IgD-negative memory B cell (primary cell): ENCODE data around the gene SLC28A3. TPM values are rescaled to one million over a fixed set of nuclear protein-coding genes. Genes with fewer than 3 reads are reported as not detected.

ENCODE experiments used
- H3K27ac Mint-ChIP-seq, 3 donors: one replicate each; pipeline ENCODE4 v1.8.0; 2020 to 2022; ENCODE audit warnings: mild to moderate bottlenecking in 3 of 3, mixed read lengths in 3 of 3, moderate library complexity in 1 of 3
- H3K27me3 Mint-ChIP-seq: one replicate; pipeline ENCODE4 v1.8.0; 2021; ENCODE audit warnings: mixed read lengths
- H3K36me3 Mint-ChIP-seq: one replicate; pipeline ENCODE4 v1.8.0; 2020; ENCODE audit warnings: mild to moderate bottlenecking, mixed read lengths
- H3K4me1 Mint-ChIP-seq, 3 donors: one replicate each; pipeline ENCODE4 v1.8.0; 2020 to 2022; ENCODE audit warnings: mixed read lengths in 3 of 3, mild to moderate bottlenecking in 1 of 3
- H3K4me3 Mint-ChIP-seq, 4 donors: one replicate each; pipeline ENCODE4 v1.8.0; 2020 to 2022; ENCODE audit warnings: mild to moderate bottlenecking in 4 of 4, mixed read lengths in 4 of 4, moderate library complexity in 3 of 4
- H3K9me3 Mint-ChIP-seq, 3 donors: one replicate each; pipeline ENCODE4 v1.8.0; 2020 to 2021; ENCODE audit warnings: mixed read lengths in 3 of 3, mild to moderate bottlenecking in 1 of 3
- polyA plus RNA-seq: library from polyadenylated mRNA; unstranded; fragments of 300-500 nt; fragmentation: Illumina TruSeq; gene quantifications from one replicate; pipeline ENCODE4 v1.2.3, GENCODE V29; 2021

SLC28A3 gene
- polyA plus RNA-seq, 1 donor from 2014 or later, result not detected

DNA sequence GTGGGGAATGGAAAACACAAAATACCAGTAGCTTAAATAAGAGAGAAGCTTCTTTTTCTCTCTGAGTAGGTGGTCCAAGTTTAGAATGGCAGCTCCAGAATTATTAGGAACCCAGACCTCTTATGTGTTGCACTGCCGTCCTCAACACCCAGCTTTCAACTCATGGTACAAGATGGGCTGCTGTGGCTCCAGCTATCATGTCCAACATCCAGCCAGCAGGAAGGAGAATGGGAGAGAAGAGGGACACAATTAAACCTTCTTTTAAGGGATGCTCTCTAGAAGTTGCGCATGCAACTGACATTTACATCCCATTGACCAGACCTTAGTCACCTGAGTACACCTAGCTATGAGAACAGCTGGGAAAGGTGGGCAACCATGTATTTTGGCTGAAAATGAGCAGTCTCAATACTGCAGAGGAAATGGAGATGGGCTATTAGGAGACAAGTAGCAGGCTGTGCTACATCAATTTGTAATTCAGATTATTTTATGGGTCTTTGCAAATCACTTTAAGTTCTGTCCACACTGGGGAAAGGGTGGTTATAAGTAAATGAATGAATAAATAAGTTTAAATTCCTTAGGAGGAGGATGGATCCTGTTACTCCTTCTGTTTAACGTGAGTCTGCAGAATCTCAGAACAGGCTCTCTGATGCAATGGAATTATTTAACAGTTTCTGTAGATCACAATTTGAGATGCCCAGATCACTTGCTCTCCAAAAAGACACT is 76.1 kb downstream of the SLC28A3 start:
- no peaks in the 10 kb centered on the region for H3K9me3 Mint-ChIP-seq
- H3K36me3 Mint-ChIP-seq, result no peaks in the 10 kb centered on the region
- no peak overlapping the region for H3K27ac Mint-ChIP-seq
- no peak overlapping the region for H3K4me3 Mint-ChIP-seq
- H3K27me3 Mint-ChIP-seq, result peaks cover 14% of the 10 kb centered on the region
- H3K4me1 Mint-ChIP-seq, result peaks cover 0 to 9% (median 3%) of the 10 kb centered on the region in 3 donors

DNA sequence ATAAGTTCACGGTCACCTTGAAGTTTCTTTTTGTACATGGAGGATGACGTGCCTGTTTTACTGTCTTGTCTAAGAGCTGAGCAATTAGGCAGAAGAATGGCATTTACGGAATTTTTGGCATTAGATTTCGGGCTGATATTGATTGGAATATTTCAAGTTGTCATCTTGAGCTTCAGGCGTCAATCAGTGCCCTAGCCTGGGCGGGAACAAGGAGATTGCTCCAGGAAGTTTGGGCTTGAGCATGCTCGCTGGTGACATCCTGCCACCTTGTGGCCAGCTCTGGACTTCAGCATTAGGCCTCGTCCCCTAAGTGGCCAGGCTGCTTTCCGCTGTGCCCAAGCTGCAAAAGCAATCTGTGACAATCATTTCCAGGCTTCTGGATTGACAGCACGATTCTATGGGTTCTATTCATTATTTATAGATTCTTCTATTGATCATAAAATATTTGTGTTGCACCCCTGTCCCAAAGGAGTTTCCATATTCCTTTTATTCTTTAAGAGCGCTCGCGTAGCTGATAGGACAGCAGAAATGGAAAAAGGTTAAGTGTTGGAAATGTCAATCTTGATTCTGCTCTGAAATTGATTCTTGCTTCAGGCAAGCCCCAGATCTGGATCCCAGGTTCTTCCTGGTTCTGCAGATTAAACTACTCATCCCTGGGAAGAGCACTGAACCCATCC is 79.3 kb downstream of the SLC28A3 start:
- H3K27ac Mint-ChIP-seq, result peak overlapping the region in 1 of 3 donors; percentile 34
- no peaks in the 10 kb centered on the region for H3K9me3 Mint-ChIP-seq
- H3K4me1 Mint-ChIP-seq, result peaks cover 0 to 7% (median under 1%) of the 10 kb centered on the region in 3 donors
- no peak overlapping the region for H3K4me3 Mint-ChIP-seq
- no peaks in the 10 kb centered on the region for H3K36me3 Mint-ChIP-seq
- peaks cover 13% of the 10 kb centered on the region for H3K27me3 Mint-ChIP-seq

DNA sequence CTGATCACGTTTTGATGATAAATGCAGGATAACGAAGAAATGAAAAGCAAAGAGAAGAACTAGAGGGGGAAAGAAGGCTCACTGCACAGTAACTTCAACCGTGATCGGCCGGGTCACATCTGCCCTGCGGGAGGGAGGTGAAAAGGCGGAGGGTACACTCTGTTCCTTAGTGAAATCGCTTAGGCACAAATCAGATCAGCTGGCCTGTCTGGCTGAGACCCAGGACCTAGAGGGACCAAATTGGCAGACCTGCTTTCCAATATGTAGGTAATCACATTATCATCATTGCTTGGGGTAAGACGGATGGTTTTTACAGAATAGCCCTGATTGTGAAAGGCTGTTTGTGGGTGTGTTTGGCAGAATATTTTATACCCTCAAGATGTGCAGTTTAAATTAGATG is 82.2 kb downstream of the SLC28A3 start:
- H3K4me3 Mint-ChIP-seq, result no peak overlapping the region
- H3K36me3 Mint-ChIP-seq, result no peaks in the 10 kb centered on the region

DNA sequence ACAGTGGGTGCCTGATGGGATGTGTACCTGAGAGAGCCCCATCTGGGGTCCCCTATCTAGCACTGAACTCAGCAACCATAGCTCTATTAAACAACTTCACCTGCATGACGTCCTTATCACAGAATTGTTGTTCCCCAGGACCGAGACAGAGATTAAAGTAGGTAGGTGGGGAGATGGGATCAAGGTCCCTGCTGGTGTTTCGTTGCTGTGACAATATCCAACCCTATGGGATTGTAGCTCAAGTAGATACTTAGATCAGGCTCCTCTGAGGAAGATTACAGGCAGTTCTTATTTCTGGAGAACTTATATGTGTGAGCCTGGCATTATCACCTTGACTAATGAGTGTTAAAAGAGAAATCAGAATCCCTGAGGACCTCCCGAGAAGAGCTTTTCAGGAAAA is 84.9 kb downstream of the SLC28A3 start:
- no peak overlapping the region for H3K27ac Mint-ChIP-seq
- no peak overlapping the region for H3K4me3 Mint-ChIP-seq
- H3K9me3 Mint-ChIP-seq, result no peaks in the 10 kb centered on the region
- no peaks in the 10 kb centered on the region for H3K4me1 Mint-ChIP-seq
- H3K27me3 Mint-ChIP-seq, result peaks cover 10% of the 10 kb centered on the region
- no peaks in the 10 kb centered on the region for H3K36me3 Mint-ChIP-seq

More for the DNA sequence above, 82.2 kb downstream of the SLC28A3 start:
- Mint-ChIP-seq H3K4me1 (peaks cover 0 to 2% (median 0%) of the 10 kb centered on the region in 3 donors), H3K9me3 (no peaks in the 10 kb centered on the region), H3K27ac (no peak overlapping the region), H3K27me3 (peaks cover 13% of the 10 kb centered on the region)

DNA sequence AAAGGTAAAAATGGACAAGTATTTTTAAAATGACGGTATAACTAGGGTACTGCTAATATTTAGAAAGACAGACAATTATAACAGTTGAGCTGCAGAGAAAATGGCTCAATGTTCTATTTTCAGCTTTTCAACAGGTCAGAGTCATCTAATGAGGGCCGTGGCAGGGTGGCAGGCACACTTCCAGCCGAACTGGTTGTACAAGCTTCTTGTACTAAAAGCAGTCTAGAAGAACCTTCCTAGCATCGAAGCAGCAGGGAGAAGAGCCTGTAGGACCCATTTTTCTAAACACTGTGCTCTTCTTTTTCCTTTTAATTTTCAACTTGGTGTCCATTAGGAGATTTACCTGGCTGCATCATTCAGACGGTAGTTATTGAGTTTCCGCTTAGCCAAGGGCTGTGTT is 85.6 kb downstream of the SLC28A3 start:
- Mint-ChIP-seq H3K36me3 (no peaks in the 10 kb centered on the region), H3K27me3 (peaks cover 10% of the 10 kb centered on the region), H3K4me3 (no peak overlapping the region), H3K4me1 (no peaks in the 10 kb centered on the region), H3K9me3 (peaks cover 0 to 1% (median 0%) of the 10 kb centered on the region in 3 donors), H3K27ac (no peak overlapping the region)

DNA sequence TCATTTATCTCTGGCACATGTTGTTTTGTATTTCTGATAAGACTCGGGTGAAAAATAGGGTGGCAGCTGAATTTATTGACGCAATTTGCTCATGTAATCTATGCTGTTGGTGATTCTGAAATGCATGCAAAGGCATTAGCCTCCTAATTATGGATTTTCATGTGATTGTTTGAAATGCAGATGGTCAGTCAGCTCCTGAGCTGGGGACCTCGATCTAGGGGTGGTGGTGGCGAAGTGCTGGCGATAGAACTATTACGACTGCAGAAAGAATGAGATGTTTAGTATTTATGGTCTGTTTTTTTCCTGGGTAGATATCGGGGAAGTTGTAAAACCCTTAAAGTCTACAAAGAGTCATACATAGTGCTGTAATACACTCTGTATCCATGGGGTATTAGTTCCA is 88.6 kb downstream of the SLC28A3 start:
- peaks cover 0 to 5% (median 4%) of the 10 kb centered on the region in 3 donors for H3K9me3 Mint-ChIP-seq
- no peak overlapping the region for H3K27ac Mint-ChIP-seq
- peaks cover 9% of the 10 kb centered on the region for H3K27me3 Mint-ChIP-seq
- H3K4me1 Mint-ChIP-seq, result no peaks in the 10 kb centered on the region
- no peak overlapping the region for H3K4me3 Mint-ChIP-seq
- no peaks in the 10 kb centered on the region for H3K36me3 Mint-ChIP-seq

DNA sequence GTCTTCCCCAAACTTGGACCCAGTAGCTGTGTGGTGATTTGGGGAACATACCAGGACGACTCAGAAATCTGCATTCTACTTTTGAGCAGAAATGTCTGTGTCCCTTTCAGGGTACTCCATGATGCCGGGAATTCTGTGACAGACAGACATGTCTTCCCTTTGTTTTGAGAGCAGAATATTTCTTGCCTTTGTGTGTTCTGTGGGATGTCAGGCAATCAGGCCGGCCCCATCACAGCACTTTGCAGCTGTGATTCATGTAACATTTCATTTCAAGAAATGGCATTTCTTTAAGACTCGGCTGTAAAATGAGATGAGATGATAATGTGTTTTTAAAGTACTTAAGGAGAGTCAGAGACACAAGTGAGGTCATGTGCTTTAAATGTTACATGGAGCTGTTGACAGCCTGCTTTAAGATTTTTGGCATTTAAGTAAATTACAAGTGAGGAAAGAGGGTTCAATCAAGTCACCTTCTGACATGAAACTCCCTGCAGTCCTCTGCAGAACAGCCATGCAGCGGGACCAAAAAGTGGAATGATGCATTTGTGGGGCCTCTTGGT is 98.7 kb downstream of the SLC28A3 start:
- H3K36me3 Mint-ChIP-seq, result no peaks in the 10 kb centered on the region
- H3K4me3 Mint-ChIP-seq, result no peak overlapping the region
- peaks cover 9% of the 10 kb centered on the region for H3K27me3 Mint-ChIP-seq
- H3K27ac Mint-ChIP-seq, result no peak overlapping the region
- H3K9me3 Mint-ChIP-seq, result peaks cover 2 to 11% (median 4%) of the 10 kb centered on the region in 3 donors
- H3K4me1 Mint-ChIP-seq, result no peaks in the 10 kb centered on the region

DNA sequence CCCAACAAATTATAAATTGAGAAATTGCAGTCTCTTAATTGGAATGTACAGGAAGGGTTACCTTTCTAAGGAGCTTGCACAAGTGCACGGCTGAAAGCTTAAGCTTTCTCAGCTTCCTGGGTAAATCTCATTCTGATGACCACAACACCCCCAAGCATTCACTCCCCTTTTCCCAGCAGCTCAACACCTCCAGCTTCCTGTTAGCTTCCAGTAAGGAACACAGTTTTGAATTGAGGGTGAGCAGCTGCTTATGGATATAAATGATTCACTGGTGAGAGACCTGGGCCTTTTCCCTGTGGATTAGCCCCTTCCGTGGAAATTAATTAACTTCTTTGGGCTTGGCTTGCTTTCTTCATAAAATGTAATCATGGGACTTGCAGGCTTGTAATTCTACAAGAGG is 101.2 kb downstream of the SLC28A3 start:
- Mint-ChIP-seq H3K9me3 (peaks cover 2 to 15% (median 4%) of the 10 kb centered on the region in 3 donors), H3K27ac (no peak overlapping the region), H3K4me1 (no peaks in the 10 kb centered on the region), H3K4me3 (no peak overlapping the region), H3K36me3 (no peaks in the 10 kb centered on the region), H3K27me3 (peaks cover 6% of the 10 kb centered on the region)

DNA sequence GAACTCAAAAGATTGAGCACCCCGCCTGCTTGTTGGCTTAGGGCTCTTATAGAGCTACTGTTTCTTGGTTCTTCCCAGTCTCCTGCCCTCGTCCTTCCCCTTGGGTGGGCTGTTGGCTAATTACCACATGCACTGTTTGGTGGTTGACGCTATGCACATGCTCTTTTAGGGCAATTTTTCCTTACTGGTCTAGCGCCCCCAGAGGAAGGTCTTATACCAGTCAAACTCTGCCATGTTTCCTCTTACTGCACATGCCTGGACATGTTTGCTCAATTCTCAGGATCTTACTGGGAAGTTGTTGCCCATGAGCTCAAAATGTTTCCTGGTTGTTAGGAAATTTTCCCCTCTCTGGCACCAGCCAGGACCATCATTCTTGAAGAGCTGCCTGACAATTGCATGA is 101.9 kb downstream of the SLC28A3 start:
- H3K36me3 Mint-ChIP-seq, result no peaks in the 10 kb centered on the region
- H3K4me3 Mint-ChIP-seq, result no peak overlapping the region
- H3K27me3 Mint-ChIP-seq, result peaks cover 6% of the 10 kb centered on the region
- no peaks in the 10 kb centered on the region for H3K4me1 Mint-ChIP-seq
- H3K9me3 Mint-ChIP-seq, result peaks cover 2 to 15% (median 4%) of the 10 kb centered on the region in 3 donors
- no peak overlapping the region for H3K27ac Mint-ChIP-seq

DNA sequence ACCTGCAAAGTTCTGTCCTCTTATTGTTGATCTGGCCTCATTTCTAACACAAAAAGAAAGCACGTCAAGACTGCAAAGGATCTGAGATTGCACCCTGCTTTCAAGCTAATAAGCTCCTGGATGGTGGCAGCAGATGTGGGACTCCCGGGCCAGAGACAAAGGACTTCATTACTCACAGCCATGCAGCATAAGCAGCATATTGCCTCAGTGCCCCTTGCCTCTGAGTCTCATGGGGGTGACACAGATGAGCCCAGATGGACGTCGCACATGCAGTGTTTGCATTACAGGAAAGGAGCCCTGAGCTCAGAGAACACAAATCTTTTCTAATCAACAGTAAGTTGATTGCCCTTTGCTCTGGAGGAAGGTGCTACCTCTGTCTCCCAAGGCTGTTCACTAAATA is 105.0 kb downstream of the SLC28A3 start:
- no peak overlapping the region for H3K27ac Mint-ChIP-seq
- peaks cover 0 to 2% (median 0%) of the 10 kb centered on the region in 3 donors for H3K4me1 Mint-ChIP-seq

DNA sequence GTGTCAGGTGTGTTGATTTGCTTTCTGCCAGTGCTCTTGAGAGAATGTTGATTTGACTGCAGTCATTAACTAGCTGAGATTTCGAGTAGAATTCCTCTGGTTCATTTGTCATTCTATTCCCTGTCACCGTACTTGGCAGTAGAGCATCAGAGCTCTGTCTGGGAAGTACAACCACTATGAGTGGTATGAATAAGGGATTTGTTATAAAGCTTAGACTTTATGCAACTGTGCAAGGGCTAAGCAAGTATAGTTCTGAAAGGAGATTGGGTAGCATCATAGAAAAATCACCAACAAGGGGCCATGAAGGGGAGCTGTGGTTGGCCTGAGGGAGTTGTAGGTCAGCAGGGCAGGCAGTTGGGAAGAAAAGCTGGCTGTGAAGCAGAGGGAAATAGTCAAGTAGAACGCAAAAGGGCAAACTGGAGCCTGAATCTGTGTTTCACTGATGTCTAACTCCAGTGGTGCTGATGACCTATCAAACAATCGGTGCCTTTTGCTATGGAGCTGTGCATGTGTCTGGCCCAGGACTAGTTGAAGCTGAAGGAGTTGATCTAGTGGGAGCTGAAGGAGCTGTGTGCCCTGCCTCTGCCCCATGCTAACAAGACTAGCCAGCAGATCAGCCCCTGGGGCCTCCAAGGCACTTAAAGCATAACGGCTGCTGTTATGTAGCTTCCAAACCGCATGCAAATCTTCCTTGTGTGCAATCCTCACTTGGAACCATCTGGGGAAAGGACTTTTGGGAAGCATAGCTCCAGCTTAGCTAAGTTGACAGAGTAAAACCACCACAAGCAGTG is 110.0 kb downstream of the SLC28A3 start:
- no peaks in the 10 kb centered on the region for H3K27me3 Mint-ChIP-seq
- peaks cover 0 to 2% (median 0%) of the 10 kb centered on the region in 3 donors for H3K4me1 Mint-ChIP-seq
- H3K27ac Mint-ChIP-seq, result no peak overlapping the region
- H3K36me3 Mint-ChIP-seq, result no peaks in the 10 kb centered on the region
- no peaks in the 10 kb centered on the region for H3K9me3 Mint-ChIP-seq
- H3K4me3 Mint-ChIP-seq, result no peak overlapping the region

More for the DNA sequence above, 105.0 kb downstream of the SLC28A3 start:
- Mint-ChIP-seq H3K9me3 (peaks cover 2 to 15% (median 4%) of the 10 kb centered on the region in 3 donors), H3K27me3 (peaks cover 6% of the 10 kb centered on the region), H3K4me3 (no peak overlapping the region), H3K36me3 (no peaks in the 10 kb centered on the region)

DNA sequence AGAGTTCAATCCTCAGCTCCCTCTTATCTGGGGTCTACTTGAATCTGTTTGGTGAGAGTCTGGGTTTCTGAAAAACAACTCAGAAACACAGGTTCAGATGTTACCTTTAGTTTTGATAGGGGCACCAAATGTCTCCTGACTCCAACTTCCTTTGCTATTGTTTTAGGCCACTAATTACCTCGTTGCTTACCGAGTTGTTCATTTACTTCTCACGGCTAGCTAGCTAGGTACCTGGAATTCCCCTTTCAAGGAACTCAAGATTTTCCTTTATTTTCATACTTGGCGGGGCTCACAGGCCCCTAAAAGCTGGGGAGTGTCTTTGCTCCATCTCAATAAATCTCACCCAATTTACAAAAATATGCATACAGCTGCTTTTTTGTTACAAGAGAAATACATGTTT is 111.4 kb downstream of the SLC28A3 start:
- peaks cover 0 to 2% (median 0%) of the 10 kb centered on the region in 3 donors for H3K4me1 Mint-ChIP-seq
- no peak overlapping the region for H3K27ac Mint-ChIP-seq
- no peaks in the 10 kb centered on the region for H3K36me3 Mint-ChIP-seq

DNA sequence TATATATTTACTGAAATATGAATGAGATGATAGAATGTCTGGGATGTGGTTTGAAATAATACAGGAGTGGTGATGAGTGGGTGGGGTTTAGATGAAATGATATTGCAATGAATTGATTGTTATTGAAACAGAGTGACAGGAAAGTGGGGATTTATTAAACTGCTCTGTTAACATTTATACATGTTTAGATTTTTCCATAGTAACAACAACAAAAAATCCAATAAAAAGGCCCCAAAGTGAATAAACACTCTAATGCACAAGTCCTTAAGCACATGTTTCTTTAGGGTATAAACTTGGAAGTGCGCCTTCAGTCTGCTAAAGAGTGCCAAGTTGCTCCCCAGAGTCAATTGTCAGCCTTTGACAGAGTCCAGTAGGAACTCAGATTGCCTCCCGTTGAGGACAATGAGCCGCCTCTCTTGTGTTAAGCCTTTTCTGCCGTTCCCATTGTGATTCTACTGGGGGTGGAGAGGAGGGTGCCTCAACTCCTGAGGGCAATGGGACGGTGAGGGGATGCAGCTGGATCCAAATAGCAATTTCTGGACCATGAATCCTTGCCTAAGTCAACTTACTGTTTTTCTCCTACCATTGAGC is 112.3 kb downstream of the SLC28A3 start:
- H3K9me3 Mint-ChIP-seq, result no peaks in the 10 kb centered on the region
- peaks cover 0 to 2% (median 0%) of the 10 kb centered on the region in 3 donors for H3K4me1 Mint-ChIP-seq
- H3K27me3 Mint-ChIP-seq, result no peaks in the 10 kb centered on the region
- H3K4me3 Mint-ChIP-seq, result no peak overlapping the region
- no peak overlapping the region for H3K27ac Mint-ChIP-seq
- H3K36me3 Mint-ChIP-seq, result no peaks in the 10 kb centered on the region

More for the DNA sequence above, 111.4 kb downstream of the SLC28A3 start:
- Mint-ChIP-seq H3K4me3 (no peak overlapping the region), H3K27me3 (no peaks in the 10 kb centered on the region), H3K9me3 (no peaks in the 10 kb centered on the region)

DNA sequence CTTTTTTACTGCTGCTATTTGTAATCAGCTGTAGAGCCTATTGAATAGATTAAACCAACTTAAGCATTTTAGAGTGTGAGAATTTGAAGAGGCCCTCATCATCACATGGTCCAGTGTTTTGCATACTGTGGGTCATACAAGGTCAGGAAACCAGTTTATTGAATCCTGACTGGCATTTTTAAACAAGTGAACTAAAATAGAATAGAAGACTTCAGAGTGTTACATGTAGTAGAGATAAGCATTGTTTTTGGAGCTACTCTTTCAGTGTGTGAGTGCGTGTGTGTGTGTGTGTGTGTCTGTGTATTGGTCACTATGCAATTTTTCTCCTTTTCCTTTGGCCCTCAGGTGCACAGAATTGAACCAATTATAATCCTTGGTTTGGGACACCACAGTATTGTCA is 114.4 kb downstream of the SLC28A3 start:
- H3K27me3 Mint-ChIP-seq, result no peaks in the 10 kb centered on the region
- H3K36me3 Mint-ChIP-seq, result no peaks in the 10 kb centered on the region
- H3K4me3 Mint-ChIP-seq, result no peak overlapping the region
- H3K4me1 Mint-ChIP-seq, result no peaks in the 10 kb centered on the region
- H3K9me3 Mint-ChIP-seq, result peaks cover 0 to 12% (median 2%) of the 10 kb centered on the region in 3 donors
- peak overlapping the region in 1 of 3 donors; percentile 47 for H3K27ac Mint-ChIP-seq
